A673 (cell line): Measurements from ENCODE around the gene RIMS3.

Source experiments
- EZH2 ChIP-seq: fragments of 200-600 bp; sonication (generic); IDR thresholded peaks from 2 replicates; pipeline ENCODE4 v1.6.1; 2017; ENCODE audit warnings: borderline replicate concordance, low read depth, mild to moderate bottlenecking, mixed read lengths, antibody characterized with exemption, low read length; ENCODE audit not compliant: poor library complexity, severe bottlenecking
- TF ChIP-seq, protein P1 (sequence below): fragments of 300-800, 200-600 bp; sonication (generic); conservative IDR thresholded peaks from 2 replicates; pipeline ENCODE4 v1.5.1; 2017; ENCODE audit warnings: low read depth, mild to moderate bottlenecking, antibody characterized with exemption, low read length, moderate library complexity, mixed read lengths

- no peak for TF ChIP-seq EZH2
- TF ChIP-seq, protein P1, sequence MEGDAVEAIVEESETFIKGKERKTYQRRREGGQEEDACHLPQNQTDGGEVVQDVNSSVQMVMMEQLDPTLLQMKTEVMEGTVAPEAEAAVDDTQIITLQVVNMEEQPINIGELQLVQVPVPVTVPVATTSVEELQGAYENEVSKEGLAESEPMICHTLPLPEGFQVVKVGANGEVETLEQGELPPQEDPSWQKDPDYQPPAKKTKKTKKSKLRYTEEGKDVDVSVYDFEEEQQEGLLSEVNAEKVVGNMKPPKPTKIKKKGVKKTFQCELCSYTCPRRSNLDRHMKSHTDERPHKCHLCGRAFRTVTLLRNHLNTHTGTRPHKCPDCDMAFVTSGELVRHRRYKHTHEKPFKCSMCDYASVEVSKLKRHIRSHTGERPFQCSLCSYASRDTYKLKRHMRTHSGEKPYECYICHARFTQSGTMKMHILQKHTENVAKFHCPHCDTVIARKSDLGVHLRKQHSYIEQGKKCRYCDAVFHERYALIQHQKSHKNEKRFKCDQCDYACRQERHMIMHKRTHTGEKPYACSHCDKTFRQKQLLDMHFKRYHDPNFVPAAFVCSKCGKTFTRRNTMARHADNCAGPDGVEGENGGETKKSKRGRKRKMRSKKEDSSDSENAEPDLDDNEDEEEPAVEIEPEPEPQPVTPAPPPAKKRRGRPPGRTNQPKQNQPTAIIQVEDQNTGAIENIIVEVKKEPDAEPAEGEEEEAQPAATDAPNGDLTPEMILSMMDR, result no peak
Observed at GRCh38 chr1:40664167-40664537, 1.3 kb downstream of the RIMS3 start.
